Tibial nerve (tissue), 4 donors: ENCODE results near the gene TPK1.

Source experiments
- CTCF ChIP-seq, 5 experiments: fragments of 200-600 bp in 3 of 5; fragments of 450-650 bp in 2 of 5; sonication (generic) in 3 of 5; IDR thresholded peaks; one replicate each; pipeline ENCODE4 v1.5.1; 2016 to 2019; ENCODE audit warnings: antibody characterized with exemption in 5 of 5, mild to moderate bottlenecking in 3 of 5, moderate library complexity in 2 of 5
- EP300 ChIP-seq, 2 donors: sonication (generic); formaldehyde crosslinking; IDR thresholded peaks; one replicate each; pipeline ENCODE4 v1.6.1; 2017; ENCODE audit warnings: antibody characterized with exemption in 2 of 2, mild to moderate bottlenecking in 1 of 2
- POLR2A ChIP-seq, 2 donors: fragments of 450-650 bp; IDR thresholded peaks; one replicate each; pipeline ENCODE4 v1.6.1; 2017; ENCODE audit warnings: antibody characterized with exemption in 2 of 2, mild to moderate bottlenecking in 2 of 2, moderate library complexity in 2 of 2

- no peak for TF ChIP-seq CTCF (IDR thresholded peaks at IDR 0.05)
- TF ChIP-seq POLR2A (IDR thresholded peaks at IDR 0.05): no peak
- no peak for TF ChIP-seq EP300 (IDR thresholded peaks at IDR 0.05)
Measured at GRCh38 chr7:144470078-144470477, 365.8 kb downstream of the TPK1 start.
